ENCODE results near the gene SPPL2B.

Gene SPPL2B

GRCh38 chr19:2356036-2356646 lies 27.7 kb downstream of the SPPL2B start:
- no peak for DNase-seq

GRCh38 chr19:2357279-2358206 lies 29.1 kb downstream of the SPPL2B start:
- DNase-seq: no peak

GRCh38 chr19:2358548-2359173 lies 30.2 kb downstream of the SPPL2B start:
- DNase-seq: no peak

GRCh38 chr19:2359992-2360685 lies 31.7 kb downstream of the SPPL2B start, which contains the start of gene TMPRSS9:
TSS of gene TMPRSS9 (plus strand) at chr19:2360265. CDS start at chr19:2389786, 29,521 bp downstream.
- no peak for DNase-seq

- DNase-seq: no peak
These were observed 32.3 kb downstream of the SPPL2B start for GRCh38 chr19:2360833-2361232.

- no peak for DNase-seq
These were observed 33.0 kb downstream of the SPPL2B start for GRCh38 chr19:2361246-2362045.

GRCh38 chr19:2362046-2362969 lies 33.8 kb downstream of the SPPL2B start:
- no peak for DNase-seq

GRCh38 chr19:2362970-2363300 lies 34.5 kb downstream of the SPPL2B start:
- DNase-seq: no peak

GRCh38 chr19:2363419-2363818 lies 34.9 kb downstream of the SPPL2B start:
- no peak for DNase-seq

- DNase-seq: no peak
These were observed 36.9 kb downstream of the SPPL2B start for GRCh38 chr19:2365201-2365970.

GRCh38 chr19:2371656-2372055 lies 43.2 kb downstream of the SPPL2B start:
- DNase-seq: no peak

- DNase-seq: no peak
These were observed 43.7 kb downstream of the SPPL2B start for GRCh38 chr19:2372076-2372612.

- no peak for DNase-seq
These were observed 46.3 kb downstream of the SPPL2B start for GRCh38 chr19:2374808-2375207.

GRCh38 chr19:2375353-2376121 lies 47.1 kb downstream of the SPPL2B start:
- no peak for DNase-seq

GRCh38 chr19:2376784-2377519 lies 48.5 kb downstream of the SPPL2B start:
- DNase-seq: no peak

- no peak for DNase-seq
These were observed 52.1 kb downstream of the SPPL2B start for GRCh38 chr19:2380567-2380966.

GRCh38 chr19:2381148-2381820 lies 52.8 kb downstream of the SPPL2B start:
- no peak for DNase-seq

Measured in NCI-H2029 treated with DMSO at 0.1 percent for 48 hours (cell line).